Measurements from ENCODE around the gene ITPR1.

The ITPR1 gene

GRCh38 chr3:4533489-4534443 lies 40.6 kb downstream of the ITPR1 start:
- DNase-seq (ENCODE audit: low read depth), result no peak

- DNase-seq (ENCODE audit: low read depth), result no peak
Measured at GRCh38 chr3:4534906-4535305, 41.8 kb downstream of the ITPR1 start.

DNA sequence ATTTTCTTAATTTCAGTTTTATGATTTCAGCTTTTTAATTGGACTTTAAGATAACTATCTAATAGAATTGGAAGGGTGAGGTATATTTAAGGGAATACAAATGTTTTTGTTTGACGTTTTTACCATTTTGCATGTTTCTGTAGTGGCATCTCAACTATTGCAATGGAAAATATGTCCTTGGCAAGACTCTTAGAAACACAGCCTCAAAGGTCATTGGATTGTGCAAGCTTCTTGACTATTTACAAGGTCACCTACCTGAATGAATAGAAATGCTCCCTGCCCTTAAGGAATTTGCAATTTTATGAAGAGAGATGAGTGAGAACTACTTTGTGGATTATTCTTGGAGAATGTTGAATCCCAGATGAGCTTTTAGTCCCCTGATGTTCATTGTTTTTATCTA lies 43.1 kb downstream of the ITPR1 start:
- DNase-seq (ENCODE audit: low read depth), result no peak

DNA sequence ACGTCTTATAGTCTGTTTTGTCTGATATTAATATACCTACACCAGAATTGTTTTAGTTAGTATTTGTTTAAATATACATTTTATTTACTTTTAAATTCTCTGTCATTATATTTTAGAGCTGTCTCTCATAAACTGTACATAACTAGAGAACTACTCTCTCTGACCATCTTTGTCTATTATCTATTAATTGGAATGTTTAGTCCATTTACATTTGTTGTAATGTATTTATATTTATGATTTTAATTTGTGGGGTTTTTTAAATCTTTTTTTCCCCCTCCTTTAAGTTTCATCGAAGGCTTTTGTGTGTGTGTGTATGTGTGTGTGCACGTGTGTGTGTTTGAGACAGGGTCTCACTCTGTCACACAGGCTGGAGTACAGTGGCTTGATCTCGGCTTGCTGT lies 47.1 kb downstream of the ITPR1 start:
- no peak for DNase-seq (ENCODE audit: low read depth)

DNA sequence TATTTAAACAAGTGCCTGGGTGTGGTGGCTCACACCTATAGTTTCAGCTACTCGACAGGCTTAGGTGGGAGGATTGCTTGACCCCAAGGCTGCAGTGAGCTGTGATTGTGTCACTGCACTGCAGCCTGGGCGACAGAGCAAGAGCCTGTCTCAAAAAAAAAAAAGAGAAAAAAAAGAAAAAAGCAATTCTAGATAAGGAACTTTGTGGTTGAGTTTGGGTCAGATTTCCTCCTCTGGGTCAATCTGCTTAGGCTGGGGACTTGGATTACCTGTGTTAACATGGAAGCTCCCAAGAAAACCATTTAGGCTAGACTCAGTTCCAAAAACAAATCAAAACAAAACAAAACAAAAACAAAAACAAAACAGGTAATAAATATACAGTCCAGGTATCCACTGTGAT lies 50.0 kb downstream of the ITPR1 start:
- DNase-seq (ENCODE audit: low read depth), result no peak

DNA sequence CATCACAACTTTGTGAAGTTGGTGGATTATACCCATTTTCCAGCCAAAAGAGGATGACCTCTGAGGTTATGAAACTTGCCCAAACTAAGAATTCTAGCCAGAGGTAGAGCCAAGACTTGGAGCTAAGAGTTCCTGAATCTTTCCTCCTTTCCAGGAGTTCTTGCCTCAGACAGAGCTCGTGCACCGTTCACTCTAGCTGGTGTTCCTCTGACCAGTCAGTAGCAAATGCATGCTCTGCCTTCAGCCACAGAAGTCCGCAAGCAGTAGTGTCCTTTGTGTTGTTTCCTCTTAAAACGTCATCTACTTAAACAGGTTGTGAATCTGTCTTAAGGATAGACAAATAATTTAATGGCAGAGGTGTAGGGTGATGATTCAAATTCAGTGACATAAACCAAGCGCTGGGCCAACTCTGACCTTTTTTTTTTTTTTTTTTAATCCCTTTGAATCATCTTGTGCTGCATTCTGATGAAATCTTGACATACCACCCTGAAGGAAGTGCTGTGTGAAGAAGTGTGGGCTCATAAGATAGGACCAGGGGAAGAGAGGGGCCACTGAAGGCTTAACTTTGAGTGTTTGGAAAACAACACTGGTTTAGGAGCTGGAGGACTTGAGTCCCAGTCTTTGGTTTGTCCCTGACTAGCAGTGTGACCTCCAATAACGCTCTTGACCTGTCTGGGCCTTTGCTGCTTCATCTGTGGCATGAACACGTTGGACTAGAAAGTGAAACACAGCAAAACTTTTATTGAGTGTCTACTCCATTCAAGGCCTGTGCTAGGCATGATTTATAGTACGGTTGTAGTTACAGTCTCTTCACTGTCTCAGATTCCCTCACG lies 53.4 kb downstream of the ITPR1 start:
- DNase-seq (ENCODE audit: low read depth), result no peak

DNA sequence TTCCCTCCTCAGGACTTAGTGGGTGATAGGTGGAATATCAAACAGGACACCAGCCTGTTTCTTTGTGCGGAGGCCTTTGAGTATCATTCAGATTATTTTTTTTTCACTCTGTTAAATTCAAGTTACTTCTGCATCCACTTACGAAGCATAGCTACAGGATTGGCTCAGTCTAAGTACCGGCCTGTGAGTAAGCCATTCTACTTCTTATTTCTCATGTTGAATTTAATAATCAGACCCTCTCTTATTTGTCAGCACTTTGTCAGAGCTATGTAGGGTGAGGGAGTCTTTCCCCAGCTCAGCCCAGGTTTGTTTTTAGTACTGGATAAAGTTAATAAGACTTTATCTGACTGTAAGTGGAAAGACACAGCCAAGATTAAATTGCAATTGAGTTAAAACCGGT lies 54.7 kb downstream of the ITPR1 start:
- DNase-seq (ENCODE audit: low read depth), result no peak

DNA sequence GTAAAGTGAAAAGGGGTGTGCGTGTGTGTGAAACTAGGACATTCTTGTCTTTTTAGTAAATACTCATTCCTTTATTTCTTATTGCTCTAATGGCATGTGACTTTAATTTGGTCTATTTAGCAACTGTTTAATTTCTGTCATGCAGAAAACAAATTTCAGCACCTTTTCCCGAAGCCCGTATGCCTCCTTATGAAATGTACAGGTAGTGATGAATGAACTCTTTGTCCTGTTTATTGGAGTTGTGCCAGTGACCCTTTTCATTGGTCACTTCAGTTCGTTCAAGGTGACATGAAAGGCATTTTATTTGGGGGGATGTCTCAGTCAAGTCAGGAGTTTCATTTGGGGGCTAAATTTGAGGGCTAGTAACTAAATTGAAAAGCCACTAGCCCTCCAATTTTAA lies 55.2 kb downstream of the ITPR1 start:
- DNase-seq (ENCODE audit: low read depth), result no peak

DNA sequence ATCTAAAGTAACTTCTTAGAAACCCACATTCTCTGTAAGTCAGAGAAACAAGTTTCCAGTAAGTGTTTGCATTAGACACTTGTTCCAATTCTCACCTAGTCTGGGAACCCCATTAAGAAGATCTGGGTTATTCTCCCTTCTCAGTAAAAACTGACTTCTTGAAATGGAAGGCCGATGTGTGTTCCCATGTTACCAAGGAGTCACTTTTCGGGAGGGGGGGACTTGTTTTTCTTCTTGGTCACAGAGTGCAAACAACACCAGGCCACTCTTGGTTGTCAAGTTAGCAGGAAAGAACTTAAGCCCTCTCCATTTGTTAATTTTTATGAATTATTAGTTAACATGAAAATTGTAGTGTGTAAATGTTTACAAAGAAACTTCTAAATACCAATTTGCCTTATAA lies 55.6 kb downstream of the ITPR1 start:
- no peak for DNase-seq (ENCODE audit: low read depth)

DNA sequence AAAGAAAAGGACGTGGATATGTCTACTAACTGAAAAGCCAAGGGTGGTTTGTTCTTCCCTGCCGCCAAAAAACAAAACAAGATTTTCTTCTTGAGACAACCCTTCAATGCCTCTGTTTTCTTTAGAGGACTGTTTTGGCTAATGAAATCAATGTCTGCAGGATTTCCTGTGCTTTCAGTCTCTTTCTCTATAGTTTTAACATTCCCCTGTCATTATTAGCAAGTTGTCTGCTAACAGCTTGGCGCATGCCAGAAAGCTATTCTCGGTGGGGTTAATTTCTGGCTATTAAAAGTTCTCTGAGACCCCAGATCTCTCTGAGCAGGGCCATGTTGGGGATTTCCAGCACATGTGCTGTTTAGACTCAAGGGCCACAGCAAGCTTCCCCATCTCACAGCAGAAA lies 56.7 kb downstream of the ITPR1 start:
- no peak for DNase-seq (ENCODE audit: low read depth)

- no peak for DNase-seq (ENCODE audit: low read depth)
Measured at GRCh38 chr3:4551051-4551711, 58.0 kb downstream of the ITPR1 start.

GRCh38 chr3:4551794-4552442 lies 58.8 kb downstream of the ITPR1 start:
- no peak for DNase-seq (ENCODE audit: low read depth)

DNA sequence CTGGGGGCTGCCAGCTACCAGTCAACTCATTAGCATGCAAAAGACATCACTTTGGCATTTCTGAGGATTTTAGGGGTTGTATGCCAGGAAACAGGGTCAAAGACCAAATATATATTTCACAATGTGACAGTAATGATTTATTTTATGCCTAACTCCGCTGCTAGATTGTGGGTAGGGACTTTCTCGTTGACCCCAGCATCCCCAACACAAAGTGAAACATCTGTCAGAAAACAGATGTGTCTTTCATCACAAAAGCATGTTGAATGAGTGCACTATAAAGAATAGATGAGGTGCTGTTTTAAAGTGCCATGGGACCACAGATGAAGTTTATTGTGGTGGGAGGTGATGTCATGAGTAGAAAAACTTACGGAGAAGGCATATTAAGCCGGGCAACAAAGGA lies 59.7 kb downstream of the ITPR1 start:
- no peak for DNase-seq (ENCODE audit: low read depth)

DNA sequence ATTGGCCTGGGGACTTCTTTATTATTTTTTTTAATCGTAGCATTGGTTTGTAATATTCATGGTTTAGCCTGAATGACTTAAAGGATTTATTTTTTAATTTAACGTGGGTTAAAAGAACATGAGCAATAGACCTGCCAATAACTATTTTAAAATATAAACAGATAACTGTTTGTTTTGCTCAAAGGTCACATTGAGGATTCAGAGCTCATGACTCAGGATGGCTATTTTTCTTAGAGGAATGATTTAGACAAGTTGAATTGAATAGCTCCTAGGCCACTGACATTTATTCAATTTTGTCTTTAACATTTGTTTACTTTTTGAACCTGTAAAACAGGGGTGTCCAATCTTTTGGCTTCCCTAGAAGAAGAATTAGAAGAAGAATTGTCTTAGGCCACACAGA lies 68.5 kb downstream of the ITPR1 start:
- DNase-seq (ENCODE audit: low read depth), result no peak

- no peak for DNase-seq (ENCODE audit: low read depth)
Measured at GRCh38 chr3:4562595-4562994, 69.4 kb downstream of the ITPR1 start.

GRCh38 chr3:4564270-4564669 lies 71.1 kb downstream of the ITPR1 start:
- DNase-seq (ENCODE audit: low read depth), result no peak

GRCh38 chr3:4564928-4565586 lies 71.9 kb downstream of the ITPR1 start:
- no peak for DNase-seq (ENCODE audit: low read depth)

DNA sequence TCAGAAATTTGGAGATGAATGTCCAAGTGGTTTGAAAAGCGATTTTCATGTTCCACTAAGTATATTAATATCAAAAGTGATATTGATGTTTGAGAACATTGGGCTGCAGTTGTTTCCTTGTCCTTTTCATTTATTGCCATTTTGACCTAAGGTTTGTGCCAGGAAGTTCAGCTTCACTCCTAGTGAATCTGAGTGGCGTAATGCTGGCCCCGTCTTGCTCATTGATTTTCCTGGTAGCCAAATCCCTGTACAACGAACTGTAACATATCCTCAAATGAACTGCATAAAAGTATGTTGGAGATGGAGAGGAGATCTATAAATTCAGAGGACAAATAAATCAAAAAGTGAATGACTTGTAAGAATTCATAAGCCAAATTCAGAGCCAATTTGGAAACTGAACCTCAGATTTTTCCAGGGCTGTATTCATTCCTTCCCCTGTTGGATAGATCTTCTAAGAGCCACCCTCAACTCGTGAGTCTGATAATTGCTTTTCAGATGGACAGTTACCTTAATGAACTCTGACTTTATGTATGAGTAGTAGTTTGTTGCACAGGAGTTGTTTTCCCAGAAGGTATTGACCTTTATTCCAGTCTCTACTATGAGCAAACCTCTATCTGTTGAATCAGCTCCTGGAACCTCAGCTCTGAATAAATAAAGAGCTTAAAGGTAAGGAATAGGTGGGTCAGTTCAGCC lies 72.8 kb downstream of the ITPR1 start:
- no peak for DNase-seq (ENCODE audit: low read depth)

DNA sequence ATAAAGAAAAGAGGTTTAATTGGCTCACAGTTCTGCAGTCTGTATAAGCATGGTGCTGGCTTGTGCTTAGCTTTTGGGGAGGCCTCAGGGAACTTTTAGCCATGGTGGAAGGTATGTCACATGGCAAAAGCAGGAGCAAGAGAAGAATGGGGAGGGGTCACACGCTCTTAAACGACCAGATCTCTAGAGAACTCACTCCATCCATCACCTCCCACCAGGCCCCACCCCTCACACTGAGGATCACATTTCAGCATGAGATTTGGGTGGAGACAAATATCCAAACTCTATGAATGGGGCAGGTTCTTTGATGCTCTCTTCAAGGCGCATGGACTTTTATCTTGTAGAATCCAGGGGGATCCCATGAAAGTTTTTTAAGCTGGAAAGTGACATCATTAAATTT lies 75.7 kb downstream of the ITPR1 start:
- DNase-seq (ENCODE audit: low read depth), result no peak

GRCh38 chr3:4570840-4571621 lies 77.9 kb downstream of the ITPR1 start:
- DNase-seq (ENCODE audit: low read depth), result no peak

Data from GM04503 (cell line).